ENCODE results near the gene LCOR. TPM values are rescaled to one million over a fixed set of nuclear protein-coding genes. Genes with fewer than 3 reads are reported as not detected.

LCOR gene
- total RNA-seq, 1 experiment from 2014 or later: 10.5 TPM

- no TSS peak for BruUV-seq (replicated peaks)
- no peak for ATAC-seq
- no peak overlapping the region for H3K27ac ChIP-seq (ENCODE audit: low read length)
- no peak for DNase-seq
- H3K36me3 ChIP-seq (ENCODE audit: low read depth, low read length): no peaks in the 10 kb centered on the region
- peaks cover 10% of the 10 kb centered on the region for H3K4me1 ChIP-seq (ENCODE audit: insufficient read depth, low read length)
- POLR2A ChIA-PET (ENCODE audit: unreplicated experiment): no interaction called here
- no peaks in the 10 kb centered on the region for H3K27me3 ChIP-seq (ENCODE audit: low read length)
- intact Hi-C loops (cut with micrococcal nuclease): no loop called here
- H3K79me2 ChIP-seq (ENCODE audit: low read length): no peaks in the 10 kb centered on the region
- no peaks in the 10 kb centered on the region for H3F3A ChIP-seq (ENCODE audit: low read length, unreplicated experiment)
- no peak overlapping the region for H3K4me2 ChIP-seq (ENCODE audit: low read length)
- H4K20me1 ChIP-seq (ENCODE audit: low read length): no peaks in the 10 kb centered on the region
- H3K9me3 ChIP-seq (ENCODE audit: low read length): no peaks in the 10 kb centered on the region
- H3K4me3 ChIP-seq (ENCODE audit: low read length): no peak overlapping the region
- CTCF ChIA-PET: no interaction called here
- no peak overlapping the region for H3K9ac ChIP-seq (ENCODE audit: low read length)
- no peaks in the 10 kb centered on the region for H3K9me2 ChIP-seq (replicated peaks; ENCODE audit: low read length)
- H2AFZ ChIP-seq (ENCODE audit: low read length): no peak overlapping the region
- no peak for TF ChIP-seq EZH2phosphoT487 (IDR thresholded peaks at IDR 0.05; ENCODE audit: borderline replicate concordance, low read length)
- no peak for TF ChIP-seq CTCF (conservative IDR thresholded peaks at IDR 0.05; ENCODE audit: low read depth, low read length)
- no peak for TF ChIP-seq EZH2 (IDR thresholded peaks at IDR 0.05; ENCODE audit: low read length, unreplicated experiment)
Observed at GRCh38 chr10:96987842-96988175, 155.7 kb downstream of the LCOR start.

DNA sequence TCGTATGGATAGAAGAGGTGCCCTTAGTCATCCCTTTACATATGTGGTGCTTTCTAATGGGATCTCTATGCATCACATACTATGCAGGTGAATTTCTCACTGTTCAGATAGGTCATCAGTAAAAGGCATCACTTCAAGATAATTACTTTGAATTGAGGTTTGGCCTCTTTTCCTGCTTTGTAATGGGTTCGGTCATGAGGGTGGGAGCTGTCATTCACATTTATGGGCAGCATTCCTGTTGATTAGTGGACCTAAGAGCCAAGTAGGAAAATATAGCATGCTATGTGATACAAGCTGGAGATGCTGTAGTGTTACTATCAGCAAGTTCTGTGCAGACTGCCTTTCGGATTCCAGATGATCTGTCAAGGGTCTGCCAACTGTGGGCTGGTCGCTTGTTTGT, 156.3 kb downstream of the LCOR start:
- ChIA-PET CTCF (no interaction called here), POLR2A (ENCODE audit: unreplicated experiment) (no interaction called here)
- intact Hi-C loops (cut with micrococcal nuclease): no loop called here
- DNase-seq (no peak), ATAC-seq (no peak)
- Histone ChIP-seq H3F3A (ENCODE audit: low read length, unreplicated experiment) (no peaks in the 10 kb centered on the region), H3K27me3 (ENCODE audit: low read length) (no peaks in the 10 kb centered on the region), H3K9me3 (ENCODE audit: low read length) (no peaks in the 10 kb centered on the region), H2AFZ (ENCODE audit: low read length) (no peak overlapping the region), H3K4me1 (ENCODE audit: insufficient read depth, low read length) (peaks cover 10% of the 10 kb centered on the region), H3K4me2 (ENCODE audit: low read length) (no peak overlapping the region), H3K27ac (ENCODE audit: low read length) (no peak overlapping the region), H3K9me2 (replicated peaks; ENCODE audit: low read length) (no peaks in the 10 kb centered on the region), H3K9ac (ENCODE audit: low read length) (no peak overlapping the region), H3K36me3 (ENCODE audit: low read depth, low read length) (no peaks in the 10 kb centered on the region), H3K79me2 (ENCODE audit: low read length) (no peaks in the 10 kb centered on the region), H4K20me1 (ENCODE audit: low read length) (no peaks in the 10 kb centered on the region), H3K4me3 (ENCODE audit: low read length) (no peak overlapping the region)
- BruUV-seq (replicated peaks): no TSS peak
- TF ChIP-seq EZH2 (IDR thresholded peaks at IDR 0.05; ENCODE audit: low read length, unreplicated experiment) (no peak), EZH2phosphoT487 (IDR thresholded peaks at IDR 0.05; ENCODE audit: borderline replicate concordance, low read length) (no peak), CTCF (conservative IDR thresholded peaks at IDR 0.05; ENCODE audit: low read depth, low read length) (no peak)

GRCh38 chr10:96991313-96991841, 159.3 kb downstream of the LCOR start:
- ATAC-seq (peak; percentile 73), DNase-seq (peak; percentile 40)
- Histone ChIP-seq H3K79me2 (ENCODE audit: low read length) (no peaks in the 10 kb centered on the region), H3K9me3 (ENCODE audit: low read length) (no peaks in the 10 kb centered on the region), H3K9ac (ENCODE audit: low read length) (no peak overlapping the region), H3K27ac (ENCODE audit: low read length) (no peak overlapping the region), H3K27me3 (ENCODE audit: low read length) (no peaks in the 10 kb centered on the region), H3K9me2 (replicated peaks; ENCODE audit: low read length) (no peaks in the 10 kb centered on the region), H3K4me2 (ENCODE audit: low read length) (no peak overlapping the region), H3K4me1 (ENCODE audit: insufficient read depth, low read length) (peaks cover 10% of the 10 kb centered on the region), H3F3A (ENCODE audit: low read length, unreplicated experiment) (no peaks in the 10 kb centered on the region), H3K4me3 (ENCODE audit: low read length) (no peak overlapping the region), H3K36me3 (ENCODE audit: low read depth, low read length) (no peaks in the 10 kb centered on the region), H2AFZ (ENCODE audit: low read length) (no peak overlapping the region), H4K20me1 (ENCODE audit: low read length) (no peaks in the 10 kb centered on the region)
- CTCF ChIA-PET: no interaction called here
- intact Hi-C loops (cut with micrococcal nuclease): no loop called here
- TF ChIP-seq EZH2 (IDR thresholded peaks at IDR 0.05; ENCODE audit: low read length, unreplicated experiment) (no peak), CTCF (conservative IDR thresholded peaks at IDR 0.05; ENCODE audit: low read depth, low read length) (no peak), EZH2phosphoT487 (IDR thresholded peaks at IDR 0.05; ENCODE audit: borderline replicate concordance, low read length) (no peak)
- POLR2A ChIA-PET (ENCODE audit: unreplicated experiment): no interaction called here
- no TSS peak for BruUV-seq (replicated peaks)

All from PC-3 (cell line).